ENCODE results near the gene CADM2.

GRCh38 chr3:85252686-85253085, 293.9 kb downstream of the CADM2 start:
- TF ChIP-seq CTCF (IDR thresholded peaks at IDR 0.05) (no peak), EP300 (IDR thresholded peaks at IDR 0.05) (no peak)

Data from upper lobe of left lung (tissue), 4 donors.